DOHH2 (cell line): ENCODE data around the gene TMEM132D.

ENCODE experiments used
- H3F3A ChIP-seq: fragments of 200-600 bp; sonication (generic), shearing (Covaris generic); 2 replicates; pipeline ENCODE4 v1.6.0; 2016; ENCODE audit warnings: antibody characterized with exemption, mild to moderate bottlenecking; ENCODE audit not compliant: control insufficient read depth, insufficient read depth
- H3K27ac ChIP-seq: fragments of 200-600 bp; sonication (generic); 2 replicates; pipeline ENCODE4 v1.5.1; 2014; ENCODE audit warnings: low read depth, mild to moderate bottlenecking, low read length, moderate library complexity
- H3K27me3 ChIP-seq: fragments of 200-600 bp; sonication (generic); 2 replicates; pipeline ENCODE4 v1.6.1; 2014; ENCODE audit warnings: mild to moderate bottlenecking, low read length, mixed read lengths; ENCODE audit not compliant: control insufficient read depth
- H3K36me3 ChIP-seq: fragments of 200-600 bp; sonication (generic); 2 replicates; pipeline ENCODE4 v1.6.1; 2014; ENCODE audit warnings: mild to moderate bottlenecking, low read length, moderate library complexity, mixed read lengths; ENCODE audit not compliant: control insufficient read depth
- H3K4me1 ChIP-seq: fragments of 200-600 bp; sonication (generic); 2 replicates; pipeline ENCODE4 v1.6.1; 2014; ENCODE audit warnings: mild to moderate bottlenecking, low read length, mixed read lengths; ENCODE audit not compliant: control insufficient read depth
- H3K4me2 ChIP-seq: fragments of 200-600 bp; sonication (generic); 2 replicates; pipeline ENCODE4 v1.6.0; 2014; ENCODE audit warnings: mild to moderate bottlenecking, low read length, moderate library complexity
- H3K4me3 ChIP-seq: fragments of 200-600 bp; sonication (generic); 2 replicates; pipeline ENCODE4 v1.5.1; 2014; ENCODE audit warnings: mild to moderate bottlenecking, low read length, mixed read lengths
- H3K79me2 ChIP-seq: fragments of 200-600 bp; sonication (generic); 2 replicates; pipeline ENCODE4 v1.6.1; 2014; ENCODE audit warnings: mild to moderate bottlenecking, low read length, mixed read lengths; ENCODE audit not compliant: control insufficient read depth
- H3K9me2 ChIP-seq: fragments of 200-600 bp; sonication (generic); replicated peaks from 2 replicates; pipeline ENCODE4 v1.6.1; 2014; ENCODE audit warnings: mild to moderate bottlenecking, low read length, mixed read lengths; ENCODE audit not compliant: control insufficient read depth
- H3K9me3 ChIP-seq: fragments of 200-600 bp; sonication (generic); 2 replicates; pipeline ENCODE4 v1.6.1; 2014; ENCODE audit warnings: antibody characterized with exemption, low read length, mixed read lengths; ENCODE audit not compliant: control insufficient read depth, insufficient read depth
- H4K20me1 ChIP-seq: fragments of 200-600 bp; sonication (generic); 2 replicates; pipeline ENCODE4 v1.6.0; 2014; ENCODE audit warnings: low read depth, mild to moderate bottlenecking, antibody characterized with exemption, low read length, moderate library complexity; ENCODE audit not compliant: control insufficient read depth, insufficient read depth
- EZH2phosphoT487 ChIP-seq: fragments of 200-600 bp; sonication (generic); IDR thresholded peaks from 2 replicates; pipeline ENCODE4 v1.6.1; 2017; ENCODE audit warnings: borderline replicate concordance, mild to moderate bottlenecking, antibody characterized with exemption, low read length, moderate library complexity, mixed read lengths
- TF ChIP-seq, protein P1 (sequence below): fragments of 200-600 bp; sonication (generic); IDR thresholded peaks from one replicate; pipeline ENCODE4 v1.5.1; 2014; ENCODE audit warnings: antibody characterized with exemption, mild to moderate bottlenecking, low read depth, low read length; ENCODE audit not compliant: poor library complexity, severe bottlenecking

Gene TMEM132D

DNA sequence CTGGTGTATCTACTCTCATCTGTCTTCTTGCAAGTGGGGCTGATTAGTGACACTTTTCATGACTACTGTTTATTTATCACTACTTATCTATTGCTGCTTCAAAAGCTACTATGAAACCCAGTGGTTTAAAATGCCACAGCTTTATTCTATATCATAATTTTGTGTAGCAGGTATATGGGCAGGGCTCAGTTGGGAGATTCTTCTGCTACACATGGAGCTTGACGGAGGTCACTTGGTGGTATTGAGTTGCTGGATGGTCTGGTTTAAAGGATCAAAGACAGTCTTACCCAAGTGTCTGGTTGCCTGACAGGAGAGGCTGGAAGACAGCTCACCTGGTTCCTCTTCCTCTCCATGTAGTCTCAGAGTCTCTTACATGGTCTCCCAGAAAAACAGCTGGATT, 222.7 kb downstream of the TMEM132D start:
- H3K9me2 ChIP-seq, result no peaks in the 10 kb centered on the region
- H3K4me2 ChIP-seq, result no peak overlapping the region
- no peaks in the 10 kb centered on the region for H3K27me3 ChIP-seq
- no peaks in the 10 kb centered on the region for H3K4me1 ChIP-seq
- no peak overlapping the region for H3K4me3 ChIP-seq
- no peaks in the 10 kb centered on the region for H3K9me3 ChIP-seq
- TF ChIP-seq, protein P1, sequence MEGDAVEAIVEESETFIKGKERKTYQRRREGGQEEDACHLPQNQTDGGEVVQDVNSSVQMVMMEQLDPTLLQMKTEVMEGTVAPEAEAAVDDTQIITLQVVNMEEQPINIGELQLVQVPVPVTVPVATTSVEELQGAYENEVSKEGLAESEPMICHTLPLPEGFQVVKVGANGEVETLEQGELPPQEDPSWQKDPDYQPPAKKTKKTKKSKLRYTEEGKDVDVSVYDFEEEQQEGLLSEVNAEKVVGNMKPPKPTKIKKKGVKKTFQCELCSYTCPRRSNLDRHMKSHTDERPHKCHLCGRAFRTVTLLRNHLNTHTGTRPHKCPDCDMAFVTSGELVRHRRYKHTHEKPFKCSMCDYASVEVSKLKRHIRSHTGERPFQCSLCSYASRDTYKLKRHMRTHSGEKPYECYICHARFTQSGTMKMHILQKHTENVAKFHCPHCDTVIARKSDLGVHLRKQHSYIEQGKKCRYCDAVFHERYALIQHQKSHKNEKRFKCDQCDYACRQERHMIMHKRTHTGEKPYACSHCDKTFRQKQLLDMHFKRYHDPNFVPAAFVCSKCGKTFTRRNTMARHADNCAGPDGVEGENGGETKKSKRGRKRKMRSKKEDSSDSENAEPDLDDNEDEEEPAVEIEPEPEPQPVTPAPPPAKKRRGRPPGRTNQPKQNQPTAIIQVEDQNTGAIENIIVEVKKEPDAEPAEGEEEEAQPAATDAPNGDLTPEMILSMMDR, result no peak
- no peak for TF ChIP-seq EZH2phosphoT487
- no peaks in the 10 kb centered on the region for H3K36me3 ChIP-seq
- H3K27ac ChIP-seq, result no peak overlapping the region
- no peaks in the 10 kb centered on the region for H3F3A ChIP-seq
- H3K79me2 ChIP-seq, result no peaks in the 10 kb centered on the region
- no peaks in the 10 kb centered on the region for H4K20me1 ChIP-seq

DNA sequence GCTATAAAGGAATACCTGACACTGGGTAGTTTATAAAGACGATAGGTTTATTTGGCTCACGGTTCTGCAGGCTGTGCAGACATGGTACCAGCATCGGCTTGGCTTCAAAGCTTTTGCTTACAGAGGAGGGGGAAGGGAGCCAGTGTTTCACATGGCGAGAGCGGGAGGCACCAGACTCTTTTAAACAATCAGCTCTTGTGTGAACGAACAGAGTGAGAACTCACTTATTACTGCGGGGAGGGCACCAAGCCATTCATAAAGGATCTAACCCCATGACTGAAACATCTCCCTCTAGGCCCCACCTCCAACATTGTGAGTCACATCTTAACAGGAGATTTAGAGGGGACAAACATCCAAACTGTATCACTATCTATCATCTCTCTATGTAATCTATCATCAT, 227.4 kb downstream of the TMEM132D start:
- H3K27ac ChIP-seq, result no peak overlapping the region

DNA sequence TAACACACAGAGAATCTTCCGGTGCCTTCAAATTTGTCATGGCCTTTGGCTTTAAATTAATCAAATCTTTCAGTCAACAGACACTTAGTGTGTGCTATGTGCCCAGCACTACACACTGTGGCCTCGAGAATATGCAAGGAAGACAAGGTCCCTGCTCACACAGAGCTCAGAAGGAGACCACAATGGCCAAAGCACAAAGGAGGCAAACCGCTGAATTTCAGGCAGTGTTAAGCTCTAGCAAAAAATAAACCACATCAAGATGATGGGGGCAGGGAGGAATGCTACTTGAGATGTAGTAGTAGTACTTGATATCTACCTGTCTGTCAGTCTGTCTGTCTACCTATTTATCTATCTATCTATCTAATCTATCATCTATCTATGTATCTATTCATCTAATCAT, 227.9 kb downstream of the TMEM132D start:
- Histone ChIP-seq H3K9me3 (no peaks in the 10 kb centered on the region), H3K4me1 (no peaks in the 10 kb centered on the region), H3K27me3 (no peaks in the 10 kb centered on the region), H3K36me3 (no peaks in the 10 kb centered on the region), H3K79me2 (no peaks in the 10 kb centered on the region), H3K9me2 (no peaks in the 10 kb centered on the region), H3K27ac (no peak overlapping the region), H4K20me1 (no peaks in the 10 kb centered on the region), H3K4me2 (no peak overlapping the region), H3K4me3 (no peak overlapping the region), H3F3A (no peaks in the 10 kb centered on the region)
- TF ChIP-seq EZH2phosphoT487, result no peak
- TF ChIP-seq, protein P1, result no peak

More for the DNA sequence above, 227.4 kb downstream of the TMEM132D start:
- H3K79me2 ChIP-seq, result no peaks in the 10 kb centered on the region
- H3K4me1 ChIP-seq, result no peaks in the 10 kb centered on the region
- no peaks in the 10 kb centered on the region for H3K9me2 ChIP-seq
- H3K4me3 ChIP-seq, result no peak overlapping the region
- no peaks in the 10 kb centered on the region for H3K9me3 ChIP-seq
- H3K36me3 ChIP-seq, result no peaks in the 10 kb centered on the region
- TF ChIP-seq, protein P1, result no peak
- TF ChIP-seq EZH2phosphoT487, result no peak
- no peak overlapping the region for H3K4me2 ChIP-seq
- no peaks in the 10 kb centered on the region for H3K27me3 ChIP-seq
- no peaks in the 10 kb centered on the region for H4K20me1 ChIP-seq
- H3F3A ChIP-seq, result no peaks in the 10 kb centered on the region

DNA sequence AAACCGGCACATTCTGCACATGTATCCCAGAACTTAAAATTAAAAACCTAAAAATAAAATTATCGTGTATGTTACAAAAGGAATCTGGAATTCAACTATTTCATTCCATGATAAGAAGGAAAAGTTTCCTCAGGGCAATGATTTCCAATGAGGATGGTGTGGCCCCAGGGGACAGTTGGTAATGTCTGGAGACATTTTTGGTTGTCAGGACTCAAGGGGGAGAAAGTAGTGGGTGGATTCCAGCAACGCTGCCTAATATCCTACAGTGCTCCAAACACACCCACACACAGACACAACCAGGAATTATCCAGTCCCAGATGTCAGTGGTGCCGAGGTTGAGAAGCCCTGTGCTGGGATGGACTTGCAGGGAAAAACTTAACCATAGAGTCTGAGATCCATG, 228.3 kb downstream of the TMEM132D start:
- Histone ChIP-seq H3K4me2 (no peak overlapping the region), H3K36me3 (no peaks in the 10 kb centered on the region), H4K20me1 (no peaks in the 10 kb centered on the region), H3K9me3 (no peaks in the 10 kb centered on the region), H3K27ac (no peak overlapping the region), H3K27me3 (no peaks in the 10 kb centered on the region), H3K4me1 (no peaks in the 10 kb centered on the region), H3K9me2 (no peaks in the 10 kb centered on the region), H3K79me2 (no peaks in the 10 kb centered on the region), H3F3A (no peaks in the 10 kb centered on the region), H3K4me3 (no peak overlapping the region)
- TF ChIP-seq EZH2phosphoT487, result no peak
- TF ChIP-seq, protein P1, result no peak
